Nephron (organoid): ENCODE data around the gene NFXL1.
"Not testable (repeated sequence)": the region's sequence is repeated elsewhere in the genome, so short reads cannot be mapped to it uniquely, and the experiment has no call there.

Experiments used
- H3K27ac Mint-ChIP-seq, 3 experiments: 2 replicates each; pipeline ENCODE4 v1.8.0; 2020; ENCODE audit warnings: mixed read lengths in 3 of 3, mild to moderate bottlenecking in 2 of 3, moderate library complexity in 1 of 3
- H3K27me3 Mint-ChIP-seq: 2 replicates; pipeline ENCODE4 v1.8.0; 2021; ENCODE audit warnings: low read depth, mild to moderate bottlenecking, moderate library complexity, mixed read lengths
- H3K36me3 Mint-ChIP-seq: 2 replicates; pipeline ENCODE4 v1.8.0; 2020; ENCODE audit warnings: low read depth, mixed read lengths
- H3K4me1 Mint-ChIP-seq: 2 replicates; pipeline ENCODE4 v1.8.0; 2020; ENCODE audit warnings: mixed read lengths
- H3K4me3 Mint-ChIP-seq, 3 experiments: 2 replicates each; pipeline ENCODE4 v1.8.0; 2020; ENCODE audit warnings: mild to moderate bottlenecking in 3 of 3, mixed read lengths in 3 of 3, moderate library complexity in 2 of 3
- H3K9me3 Mint-ChIP-seq: 2 replicates; pipeline ENCODE4 v1.8.0; 2020; ENCODE audit warnings: mixed read lengths
- CTCF ChIP-seq, 3 experiments: fragments of 200-600 bp; sonication (generic); IDR thresholded peaks; one replicate each; pipeline ENCODE4 v1.5.0; 2021; ENCODE audit warnings: antibody characterized with exemption in 3 of 3; ENCODE audit not compliant: unreplicated experiment in 3 of 3

The NFXL1 gene

DNA sequence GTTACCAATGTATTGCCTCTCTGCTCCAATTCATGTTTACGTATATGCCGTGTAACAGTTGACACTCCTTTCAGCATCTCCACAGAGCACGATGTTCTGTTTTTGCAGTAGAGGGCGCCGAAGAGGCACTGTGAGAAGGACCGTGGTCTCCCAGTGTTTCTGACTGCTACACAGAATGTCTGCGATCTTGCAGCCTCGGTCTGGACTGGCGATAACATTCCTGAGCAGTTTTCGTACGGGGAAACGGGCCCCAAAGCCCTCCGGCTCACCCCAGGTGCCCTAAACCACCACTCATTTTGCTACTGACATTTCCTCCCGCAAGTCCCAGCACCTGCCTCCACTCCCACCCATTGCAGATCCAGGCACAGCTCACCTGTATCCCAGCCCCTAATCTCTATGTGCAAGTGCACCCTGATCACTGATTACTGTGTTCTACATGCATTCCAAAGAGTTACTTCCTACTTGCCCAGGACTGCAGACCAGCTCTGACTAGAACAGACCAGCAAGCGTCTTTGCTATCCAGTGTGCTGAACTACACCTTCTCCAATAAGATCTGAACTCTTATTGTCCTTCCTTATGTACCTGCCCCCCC lies 12.4 kb upstream of the NFXL1 start:
- Mint-ChIP-seq H3K4me3 (peak overlapping the region; percentile 30 to 69 (median 53)), H3K36me3 (no peaks in the 10 kb centered on the region), H3K9me3 (no peaks in the 10 kb centered on the region), H3K27me3 (peaks cover 4% of the 10 kb centered on the region), H3K27ac (peak overlapping the region in 2 of 3 experiments; percentile 32 to 78), H3K4me1 (peaks cover 6% of the 10 kb centered on the region)
- TF ChIP-seq CTCF (IDR thresholded peaks at IDR 0.05; ENCODE audit: unreplicated experiment in 3 of 3), result peak; percentile 63 to 72 (median 69)

DNA sequence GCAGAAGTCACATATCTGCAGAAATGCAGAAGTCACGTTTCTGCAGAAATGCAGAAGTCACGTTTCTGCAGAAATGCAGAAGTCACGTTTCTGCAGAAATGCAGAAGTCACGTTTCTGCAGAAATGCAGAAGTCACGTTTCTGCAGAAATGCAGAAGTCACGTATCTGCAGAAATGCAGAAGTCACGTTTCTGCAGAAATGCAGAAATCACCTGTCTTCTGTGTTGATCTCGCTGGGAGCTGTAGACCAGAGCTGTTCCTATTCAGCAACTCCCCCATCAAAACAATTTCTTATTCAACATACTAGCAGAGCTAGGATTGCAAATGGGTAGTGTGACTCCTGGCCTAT lies 8.9 kb upstream of the NFXL1 start:
- not testable (repeated sequence) for H3K4me1 Mint-ChIP-seq, H3K9me3 Mint-ChIP-seq, H3K27ac Mint-ChIP-seq, H3K36me3 Mint-ChIP-seq, H3K4me3 Mint-ChIP-seq, H3K27me3 Mint-ChIP-seq

DNA sequence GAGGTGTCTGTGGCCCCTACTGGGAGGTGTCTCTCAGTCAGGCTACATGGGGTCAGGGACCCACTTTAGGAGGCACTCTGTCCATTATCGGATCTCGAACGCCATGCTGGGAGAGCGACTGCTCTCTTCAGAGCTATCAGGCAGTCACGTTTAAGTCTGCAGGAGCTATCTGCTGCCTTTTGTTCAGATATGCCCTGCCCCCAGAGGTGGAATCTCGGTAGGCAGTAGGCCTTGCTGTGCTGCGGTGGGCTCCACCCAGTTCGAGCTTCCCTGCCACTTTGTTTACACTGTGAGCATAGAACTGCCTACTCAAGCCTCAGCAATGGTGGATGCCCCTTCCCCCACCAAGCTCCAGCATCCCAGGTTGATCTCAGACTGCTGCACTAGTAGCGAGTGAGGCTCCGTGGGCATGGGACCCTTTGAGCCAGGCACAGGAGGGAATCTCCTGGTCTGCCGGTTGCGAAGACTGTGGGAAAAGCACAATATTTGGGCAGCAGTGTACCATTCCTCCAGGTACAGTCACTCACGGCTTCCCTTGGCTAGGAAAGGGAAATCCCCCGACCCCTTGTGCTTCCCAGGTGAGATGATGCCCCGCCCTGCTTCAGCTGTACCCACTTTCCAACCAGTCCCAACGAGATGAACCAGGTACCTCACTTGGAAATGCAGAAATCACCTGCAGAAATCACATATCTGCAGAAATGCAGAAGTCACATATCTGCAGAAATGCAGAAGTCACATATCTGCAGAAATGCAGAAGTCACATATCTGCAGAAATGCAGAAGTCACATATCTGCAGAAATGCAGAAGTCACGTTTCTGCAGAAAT lies 8.3 kb upstream of the NFXL1 start:
- H3K4me1 Mint-ChIP-seq, H3K27me3 Mint-ChIP-seq, H3K36me3 Mint-ChIP-seq, H3K27ac Mint-ChIP-seq, H3K4me3 Mint-ChIP-seq: not testable (repeated sequence)
- peaks cover 10% of the 10 kb centered on the region for H3K9me3 Mint-ChIP-seq

DNA sequence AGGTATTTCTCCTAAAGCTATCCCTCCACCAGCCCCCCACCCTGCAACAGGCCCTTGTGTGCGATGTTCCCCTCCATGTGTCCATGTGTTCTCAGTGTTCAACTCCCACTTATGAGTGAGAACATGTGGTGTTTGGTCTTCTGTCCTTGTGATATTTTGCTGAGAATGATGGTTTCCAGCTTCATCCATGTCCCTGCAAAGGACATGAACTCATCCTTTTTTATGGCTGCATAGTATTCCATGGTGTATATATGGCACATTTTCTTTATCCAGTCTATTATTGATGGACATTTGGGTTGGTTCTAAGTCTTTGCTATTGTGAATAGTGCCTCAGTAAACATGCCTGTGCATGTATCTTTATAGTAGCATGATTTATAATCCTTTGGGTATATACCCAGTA lies 2.8 kb upstream of the NFXL1 start:
- H3K27ac Mint-ChIP-seq, H3K36me3 Mint-ChIP-seq, H3K4me3 Mint-ChIP-seq, H3K27me3 Mint-ChIP-seq: not testable (repeated sequence)
- H3K9me3 Mint-ChIP-seq, result peaks cover 10% of the 10 kb centered on the region
- peaks cover 18% of the 10 kb centered on the region for H3K4me1 Mint-ChIP-seq

DNA sequence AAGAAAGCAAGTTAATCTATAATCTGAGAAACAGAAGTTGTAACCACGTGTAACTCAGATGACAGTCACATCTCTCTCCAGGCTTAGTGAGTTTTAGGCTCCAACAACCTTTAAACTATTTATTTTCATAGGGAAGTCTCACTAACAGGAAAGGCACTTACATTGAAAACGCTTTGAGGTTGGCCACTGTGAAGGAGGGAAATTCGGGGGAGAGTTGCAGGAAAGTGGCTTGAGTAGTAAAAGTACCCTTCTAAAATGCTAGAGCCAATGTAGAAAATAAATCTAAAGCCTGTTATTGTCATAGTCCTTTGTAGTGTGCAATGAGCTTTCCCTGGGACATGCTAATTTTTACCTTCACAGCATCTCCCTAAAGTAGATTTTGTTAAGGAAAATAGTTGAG lies 995 bp upstream of the NFXL1 start:
- peak overlapping the region; percentile 97 for H3K4me3 Mint-ChIP-seq
- H3K4me1 Mint-ChIP-seq, result peaks cover 27% of the 10 kb centered on the region
- no peaks in the 10 kb centered on the region for H3K27me3 Mint-ChIP-seq

GRCh38 chr4:47914926-47915237 lies 499 bp upstream of the NFXL1 start:
- H3K27me3 Mint-ChIP-seq, result no peaks in the 10 kb centered on the region
- H3K4me3 Mint-ChIP-seq, result peak overlapping the region; percentile 97
- H3K4me1 Mint-ChIP-seq, result peaks cover 27% of the 10 kb centered on the region
- H3K36me3 Mint-ChIP-seq, result peaks cover 22% of the 10 kb centered on the region
- no peak for TF ChIP-seq CTCF (IDR thresholded peaks at IDR 0.05; ENCODE audit: unreplicated experiment in 3 of 3)
- H3K27ac Mint-ChIP-seq, result peak overlapping the region; percentile 82 to 90 (median 87)
- peaks cover 10% of the 10 kb centered on the region for H3K9me3 Mint-ChIP-seq

More for the DNA sequence above, 995 bp upstream of the NFXL1 start:
- peak overlapping the region in 2 of 3 experiments; percentile 87 to 90 for H3K27ac Mint-ChIP-seq
- H3K9me3 Mint-ChIP-seq, result peaks cover 10% of the 10 kb centered on the region
- H3K36me3 Mint-ChIP-seq, result peaks cover 18% of the 10 kb centered on the region
- TF ChIP-seq CTCF (IDR thresholded peaks at IDR 0.05; ENCODE audit: unreplicated experiment in 3 of 3), result no peak

DNA sequence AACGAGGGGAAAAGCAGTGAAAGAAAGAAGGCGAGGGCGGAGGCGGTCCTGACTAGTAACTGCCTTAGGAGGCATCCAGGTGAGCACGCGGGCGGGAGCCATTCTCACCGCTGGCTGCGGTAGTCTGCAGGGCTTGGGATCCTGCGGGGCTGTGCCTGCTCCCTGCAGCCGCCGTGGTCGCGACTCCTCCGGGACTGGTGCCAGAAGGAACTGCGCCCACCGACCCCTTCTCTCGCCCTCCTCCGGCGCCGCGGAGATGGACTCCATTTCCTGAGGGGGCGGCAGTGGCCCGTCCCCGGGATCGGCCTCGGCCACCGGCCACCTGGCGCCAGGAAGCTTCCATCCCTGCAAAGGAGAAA lies 543 bp downstream of the NFXL1 start:
- peaks cover 27% of the 10 kb centered on the region for H3K36me3 Mint-ChIP-seq
- H3K27ac Mint-ChIP-seq, result peak overlapping the region; percentile 82 to 90 (median 87)
- no peaks in the 10 kb centered on the region for H3K27me3 Mint-ChIP-seq
- peaks cover 27% of the 10 kb centered on the region for H3K4me1 Mint-ChIP-seq
- H3K9me3 Mint-ChIP-seq, result peaks cover 9% of the 10 kb centered on the region
- no peak for TF ChIP-seq CTCF (IDR thresholded peaks at IDR 0.05; ENCODE audit: unreplicated experiment in 3 of 3)
- peak overlapping the region; percentile 97 for H3K4me3 Mint-ChIP-seq
